ENCODE results near the gene PRRX2. TPM values are rescaled to one million over a fixed set of nuclear protein-coding genes. Genes with fewer than 3 reads are reported as not detected.

Gene PRRX2
- total RNA-seq, 1 experiment from 2014 or later: not detected

DNA sequence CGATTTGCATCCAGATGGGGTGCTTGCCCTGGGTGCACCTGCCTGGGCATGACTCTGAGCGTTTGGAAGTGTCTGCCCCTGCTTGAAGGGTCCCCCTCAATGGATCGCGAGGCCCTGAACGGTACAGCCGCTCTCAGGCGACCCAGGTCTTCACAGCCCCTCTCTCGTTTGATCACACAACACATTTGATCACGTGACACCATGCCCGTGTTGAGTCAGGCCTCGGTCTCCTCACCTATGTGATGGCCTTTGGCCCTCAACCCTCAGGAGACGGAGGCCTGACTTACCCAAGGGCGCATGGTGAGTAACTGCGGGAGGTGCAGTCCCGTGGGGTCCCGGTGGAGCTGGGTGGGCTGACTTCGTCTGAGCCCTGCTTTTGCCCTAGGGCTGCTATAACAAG lies 20.5 kb upstream of the PRRX2 start:
- H3K4me1 Mint-ChIP-seq (ENCODE audit: low read depth, unreplicated experiment): no peaks in the 10 kb centered on the region
- no peak overlapping the region for H3K4me3 Mint-ChIP-seq (ENCODE audit: low read depth, unreplicated experiment)
- H3K27ac Mint-ChIP-seq (ENCODE audit: unreplicated experiment): no peak overlapping the region
- BruUV-seq (replicated peaks): no TSS peak
- peaks cover 14% of the 10 kb centered on the region for H3K27me3 Mint-ChIP-seq (ENCODE audit: unreplicated experiment)
- no peak for DNase-seq
- no peak for TF ChIP-seq CTCF (IDR thresholded peaks at IDR 0.05; ENCODE audit: unreplicated experiment)
- peaks cover 28% of the 10 kb centered on the region for H3K36me3 Mint-ChIP-seq (ENCODE audit: insufficient read depth, unreplicated experiment)
- CTCF ChIA-PET: no interaction called here
- H3K9me3 Mint-ChIP-seq (ENCODE audit: low read depth, unreplicated experiment): no peaks in the 10 kb centered on the region
- intact Hi-C loops (cut with micrococcal nuclease; ENCODE audit: unreplicated experiment): loop anchor here (5.0 kb wide), 1 partner anchor 147 kb away; no protein-coding TSS in a partner anchor

DNA sequence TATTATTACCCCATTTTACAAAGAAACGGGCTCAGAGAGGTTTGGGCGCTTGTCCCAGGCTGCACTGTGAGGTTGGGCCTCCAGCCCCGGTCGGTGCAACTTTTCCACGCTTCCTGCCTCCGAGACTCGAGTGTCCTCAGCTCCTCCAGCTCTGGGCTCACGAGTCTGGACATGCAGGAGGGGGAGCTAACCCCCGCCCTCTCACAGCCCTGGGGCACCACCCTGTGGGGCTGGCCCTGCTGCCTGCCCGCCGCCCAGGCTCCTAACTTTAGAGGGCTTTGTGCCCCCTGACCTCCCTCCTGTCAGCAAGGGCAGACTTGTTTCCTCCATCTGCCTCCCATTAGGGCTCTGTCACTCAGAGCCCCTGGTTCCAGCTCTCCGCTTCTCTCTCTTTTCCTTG lies 19.2 kb upstream of the PRRX2 start:
- H3K9me3 Mint-ChIP-seq (ENCODE audit: low read depth, unreplicated experiment): no peaks in the 10 kb centered on the region
- no TSS peak for BruUV-seq (replicated peaks)
- H3K27me3 Mint-ChIP-seq (ENCODE audit: unreplicated experiment): peaks cover 14% of the 10 kb centered on the region
- intact Hi-C loops (cut with micrococcal nuclease; ENCODE audit: unreplicated experiment): no loop called here
- no peaks in the 10 kb centered on the region for H3K4me1 Mint-ChIP-seq (ENCODE audit: low read depth, unreplicated experiment)
- no peak for DNase-seq
- no peak overlapping the region for H3K27ac Mint-ChIP-seq (ENCODE audit: unreplicated experiment)
- H3K4me3 Mint-ChIP-seq (ENCODE audit: low read depth, unreplicated experiment): no peak overlapping the region
- CTCF ChIA-PET: interaction anchor here (0.5 kb wide), 1 partner anchor 138 kb away, joined by 3 read pairs; no protein-coding TSS in a partner anchor
- H3K36me3 Mint-ChIP-seq (ENCODE audit: insufficient read depth, unreplicated experiment): peaks cover 15% of the 10 kb centered on the region
- no peak for TF ChIP-seq CTCF (IDR thresholded peaks at IDR 0.05; ENCODE audit: unreplicated experiment)

GRCh38 chr9:129646654-129647053 lies 18.8 kb upstream of the PRRX2 start:
- CTCF ChIA-PET: interaction anchor here (0.5 kb wide), 1 partner anchor 137 kb away, joined by 3 read pairs; no protein-coding TSS in a partner anchor
- H3K4me1 Mint-ChIP-seq (ENCODE audit: low read depth, unreplicated experiment): no peaks in the 10 kb centered on the region
- peaks cover 14% of the 10 kb centered on the region for H3K27me3 Mint-ChIP-seq (ENCODE audit: unreplicated experiment)
- intact Hi-C loops (cut with micrococcal nuclease; ENCODE audit: unreplicated experiment): no loop called here
- no peak overlapping the region for H3K4me3 Mint-ChIP-seq (ENCODE audit: low read depth, unreplicated experiment)
- no peaks in the 10 kb centered on the region for H3K9me3 Mint-ChIP-seq (ENCODE audit: low read depth, unreplicated experiment)
- H3K27ac Mint-ChIP-seq (ENCODE audit: unreplicated experiment): no peak overlapping the region
- no TSS peak for BruUV-seq (replicated peaks)
- TF ChIP-seq CTCF (IDR thresholded peaks at IDR 0.05; ENCODE audit: unreplicated experiment): no peak
- H3K36me3 Mint-ChIP-seq (ENCODE audit: insufficient read depth, unreplicated experiment): peaks cover 11% of the 10 kb centered on the region
- no peak for DNase-seq

DNA sequence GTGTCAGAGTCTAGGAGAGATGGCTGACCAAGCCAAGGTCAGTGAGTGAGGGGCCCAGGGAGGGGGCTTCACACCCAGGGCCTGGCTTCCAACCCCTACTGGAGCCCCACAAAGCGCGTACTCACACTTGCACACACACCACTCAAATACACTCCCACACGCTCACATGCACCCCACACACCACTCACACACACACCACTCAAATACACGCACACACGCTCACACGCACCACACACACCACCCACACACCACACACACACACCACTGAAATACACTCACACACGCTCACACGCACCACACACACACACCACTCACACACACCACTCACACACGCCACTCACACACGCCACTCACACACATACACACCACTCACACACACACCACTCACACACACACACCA lies 17.8 kb upstream of the PRRX2 start:
- H3K27me3 Mint-ChIP-seq (ENCODE audit: unreplicated experiment): peaks cover 14% of the 10 kb centered on the region
- no peak for TF ChIP-seq CTCF (IDR thresholded peaks at IDR 0.05; ENCODE audit: unreplicated experiment)
- no peak overlapping the region for H3K4me3 Mint-ChIP-seq (ENCODE audit: low read depth, unreplicated experiment)
- no TSS peak for BruUV-seq (replicated peaks)
- no peaks in the 10 kb centered on the region for H3K4me1 Mint-ChIP-seq (ENCODE audit: low read depth, unreplicated experiment)
- no peak for DNase-seq
- peaks cover 1% of the 10 kb centered on the region for H3K36me3 Mint-ChIP-seq (ENCODE audit: insufficient read depth, unreplicated experiment)
- no peaks in the 10 kb centered on the region for H3K9me3 Mint-ChIP-seq (ENCODE audit: low read depth, unreplicated experiment)
- CTCF ChIA-PET: no interaction called here
- no peak overlapping the region for H3K27ac Mint-ChIP-seq (ENCODE audit: unreplicated experiment)
- intact Hi-C loops (cut with micrococcal nuclease; ENCODE audit: unreplicated experiment): no loop called here
